C4-2B (cell line): Measurements from ENCODE around the gene PFDN4.

Experiments used
- CTCF ChIP-seq: fragments of 450-650 bp; conservative IDR thresholded peaks from 2 replicates; pipeline ENCODE4 v1.5.1; 2017; ENCODE audit warnings: mild to moderate bottlenecking
- ZFX ChIP-seq: fragments of 450-650 bp; IDR thresholded peaks from 2 replicates; pipeline ENCODE4 v1.6.1; 2017

DNA sequence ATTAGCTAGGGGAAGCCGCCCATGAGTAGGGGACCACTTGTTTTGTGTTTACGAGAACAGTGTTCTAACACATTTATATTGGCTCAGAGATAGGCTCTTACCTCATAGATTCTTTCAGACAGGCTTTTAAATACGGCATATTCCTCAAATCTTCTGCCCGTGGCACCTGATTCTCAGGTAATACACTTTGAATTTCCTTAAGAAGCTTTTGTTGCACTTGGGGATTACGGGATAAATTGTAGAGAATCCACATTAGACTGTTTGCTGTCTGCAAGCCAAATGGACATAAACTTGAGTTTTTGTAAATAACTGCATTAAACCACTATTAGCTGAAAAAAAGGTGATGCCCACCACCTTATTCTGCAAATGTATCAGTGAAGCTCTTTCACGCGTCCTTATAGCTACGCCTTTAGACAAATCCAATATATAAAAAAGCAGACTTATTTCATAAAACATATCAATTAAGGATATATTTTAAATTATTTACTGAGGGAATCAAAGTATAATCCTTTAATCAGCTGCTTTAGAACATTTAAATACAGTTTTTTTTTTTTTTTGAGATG lies 49.0 kb upstream of the PFDN4 start:
- no peak for TF ChIP-seq CTCF
- TF ChIP-seq ZFX: no peak
